D721Med (cell line): ENCODE results near the gene DLST.
A peak's percentile ranks its signal among the peaks of the same experiment; 100 is the strongest.

Experiments
- DNase-seq: peaks from one replicate; pipeline ENCODE4 v3.0.0; 2011; ENCODE audit warnings: low spot score; ENCODE audit not compliant: insufficient read length
- FAIRE-seq: peaks from 2 replicates; lab custom pipeline; 2011; peaks lifted over from hg19 to GRCh38; lab: Jason Lieb, UNC
- TF ChIP-seq, protein P1 (sequence below): IDR thresholded peaks from 2 replicates; pipeline ENCODE4 v1.5.1; 2012; ENCODE audit warnings: mild to moderate bottlenecking, control low read depth; ENCODE audit not compliant: insufficient read depth; ENCODE audit errors: missing control alignments

Gene DLST

DNA sequence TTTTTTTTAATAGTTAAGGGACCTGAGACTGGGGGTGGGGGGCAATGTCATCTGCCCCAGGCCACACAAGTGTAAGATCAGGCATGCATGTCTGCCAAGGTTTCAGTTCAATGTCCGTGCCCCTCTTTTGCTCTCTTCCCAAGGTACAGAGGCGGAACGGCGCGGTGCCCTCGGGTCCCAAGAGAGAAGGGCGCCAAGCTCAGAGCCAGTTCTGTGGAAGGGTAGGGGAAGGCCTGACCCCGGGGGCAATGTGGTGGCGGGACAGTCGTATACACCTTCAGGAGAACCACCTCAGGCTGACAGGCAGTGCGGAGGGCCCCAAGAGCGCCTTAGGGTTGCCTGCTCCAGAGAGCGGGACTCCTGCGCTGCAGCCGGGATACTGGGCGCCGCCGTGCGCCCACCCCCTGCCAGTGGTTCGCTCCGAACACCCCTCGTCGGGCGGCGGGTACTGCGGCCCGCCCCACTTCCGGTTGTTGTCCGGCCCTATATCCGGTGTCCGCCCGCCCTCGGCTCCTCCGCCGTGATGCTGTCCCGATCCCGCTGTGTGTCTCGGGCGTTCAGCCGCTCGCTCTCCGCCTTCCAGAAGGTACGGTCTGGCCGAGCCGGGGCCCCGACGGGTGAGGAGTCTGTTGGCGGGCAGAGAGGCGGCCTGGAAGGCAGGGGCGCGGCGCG is at the start of gene DLST:
Gene DLST, plus strand, starts transcription at position 486 of the 672 bp plus-strand sequence. Its CDS starts 38 bp downstream, at position 524.
- FAIRE-seq, result no peak
- TF ChIP-seq, protein P1, sequence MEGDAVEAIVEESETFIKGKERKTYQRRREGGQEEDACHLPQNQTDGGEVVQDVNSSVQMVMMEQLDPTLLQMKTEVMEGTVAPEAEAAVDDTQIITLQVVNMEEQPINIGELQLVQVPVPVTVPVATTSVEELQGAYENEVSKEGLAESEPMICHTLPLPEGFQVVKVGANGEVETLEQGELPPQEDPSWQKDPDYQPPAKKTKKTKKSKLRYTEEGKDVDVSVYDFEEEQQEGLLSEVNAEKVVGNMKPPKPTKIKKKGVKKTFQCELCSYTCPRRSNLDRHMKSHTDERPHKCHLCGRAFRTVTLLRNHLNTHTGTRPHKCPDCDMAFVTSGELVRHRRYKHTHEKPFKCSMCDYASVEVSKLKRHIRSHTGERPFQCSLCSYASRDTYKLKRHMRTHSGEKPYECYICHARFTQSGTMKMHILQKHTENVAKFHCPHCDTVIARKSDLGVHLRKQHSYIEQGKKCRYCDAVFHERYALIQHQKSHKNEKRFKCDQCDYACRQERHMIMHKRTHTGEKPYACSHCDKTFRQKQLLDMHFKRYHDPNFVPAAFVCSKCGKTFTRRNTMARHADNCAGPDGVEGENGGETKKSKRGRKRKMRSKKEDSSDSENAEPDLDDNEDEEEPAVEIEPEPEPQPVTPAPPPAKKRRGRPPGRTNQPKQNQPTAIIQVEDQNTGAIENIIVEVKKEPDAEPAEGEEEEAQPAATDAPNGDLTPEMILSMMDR, result no peak

DNA sequence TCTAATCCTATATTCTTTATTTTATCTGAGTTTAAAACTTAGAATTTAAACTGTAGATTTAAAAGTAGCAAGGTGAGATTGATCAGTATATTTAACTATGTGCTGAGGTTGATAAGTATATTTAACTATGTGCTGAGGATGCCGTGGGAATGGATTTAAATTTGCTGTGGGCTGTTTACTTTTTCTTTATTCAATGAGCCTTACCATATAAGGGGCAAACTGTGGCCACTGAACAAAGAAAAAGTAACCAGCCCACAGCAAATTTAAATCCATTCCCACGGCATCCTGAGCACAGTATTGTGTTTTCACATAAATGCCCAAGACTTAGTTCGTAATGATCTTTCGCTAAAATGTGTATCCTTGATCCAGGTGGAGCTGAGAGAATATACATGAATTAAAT is 48.9 kb upstream of the DLST start:
- no peak for DNase-seq
- FAIRE-seq, result no peak
- TF ChIP-seq, protein P1, result no peak

More for the DNA sequence above, at the start of gene DLST:
- DNase-seq, result peak; percentile 90

DNA sequence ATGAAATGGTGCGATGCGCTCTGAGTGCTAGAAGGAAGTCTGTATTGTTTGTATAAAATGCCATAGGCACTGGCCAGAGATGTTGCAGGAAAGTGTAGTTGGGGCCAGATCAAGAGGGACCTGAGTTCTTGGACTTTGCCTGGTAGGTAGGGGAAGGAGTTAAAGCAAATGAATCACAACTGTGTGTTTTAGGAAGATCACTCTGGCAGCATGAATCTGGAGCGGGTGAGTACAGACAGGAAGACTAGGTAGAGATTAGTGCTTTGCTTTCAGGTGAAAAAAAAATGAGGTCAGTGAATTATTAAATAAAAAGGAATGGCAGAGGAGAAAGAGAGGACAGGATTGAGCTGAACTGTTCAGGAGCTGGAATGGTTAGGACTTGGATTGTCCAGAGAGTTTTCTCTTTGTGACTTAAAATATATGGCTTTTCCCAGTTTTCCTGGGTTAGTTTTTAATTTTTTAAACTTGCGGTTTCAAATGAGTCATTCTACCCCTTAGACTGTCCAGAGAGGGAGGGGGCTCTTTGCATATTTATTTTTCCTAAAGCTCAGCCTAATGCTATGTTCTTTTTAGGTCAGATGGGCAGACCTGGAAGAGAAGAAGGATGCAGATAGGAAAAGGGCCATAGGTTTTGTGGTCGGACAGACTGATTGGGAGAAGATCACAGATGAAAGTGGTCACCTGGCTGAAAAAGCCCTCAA is 46.9 kb upstream of the DLST start:
- DNase-seq (no peak), FAIRE-seq (no peak)
- TF ChIP-seq, protein P1, result no peak

DNA sequence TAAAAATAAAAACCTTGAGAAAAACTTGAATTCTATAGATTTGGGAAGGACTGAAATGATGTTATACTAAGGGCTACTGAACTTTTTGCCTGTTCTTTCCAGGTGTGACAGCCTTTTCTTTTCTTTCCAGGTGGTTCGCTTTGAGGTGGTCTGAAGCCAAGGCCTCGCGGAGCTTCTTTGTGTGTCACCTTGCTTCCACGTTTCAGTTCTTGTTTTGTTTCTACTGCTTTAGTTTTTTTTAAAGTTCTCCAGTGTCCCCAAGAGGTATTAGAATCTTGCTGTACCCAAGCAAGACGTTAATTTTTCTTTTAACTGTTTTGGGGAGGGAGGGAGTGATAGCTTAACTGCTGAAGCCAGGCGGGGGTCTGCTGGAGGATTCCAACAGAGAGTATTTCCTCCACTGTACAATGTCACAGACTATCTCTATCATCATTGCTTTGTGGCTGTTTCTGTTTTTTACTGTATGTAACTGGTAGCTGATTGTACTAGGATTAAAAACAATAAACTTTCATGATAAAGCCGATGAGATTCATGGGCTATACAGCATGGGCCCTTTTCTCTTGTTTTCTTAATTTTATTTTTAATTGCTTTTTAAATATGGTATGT is 46.0 kb upstream of the DLST start:
- FAIRE-seq (no peak), DNase-seq (no peak)
- TF ChIP-seq, protein P1, result no peak

DNA sequence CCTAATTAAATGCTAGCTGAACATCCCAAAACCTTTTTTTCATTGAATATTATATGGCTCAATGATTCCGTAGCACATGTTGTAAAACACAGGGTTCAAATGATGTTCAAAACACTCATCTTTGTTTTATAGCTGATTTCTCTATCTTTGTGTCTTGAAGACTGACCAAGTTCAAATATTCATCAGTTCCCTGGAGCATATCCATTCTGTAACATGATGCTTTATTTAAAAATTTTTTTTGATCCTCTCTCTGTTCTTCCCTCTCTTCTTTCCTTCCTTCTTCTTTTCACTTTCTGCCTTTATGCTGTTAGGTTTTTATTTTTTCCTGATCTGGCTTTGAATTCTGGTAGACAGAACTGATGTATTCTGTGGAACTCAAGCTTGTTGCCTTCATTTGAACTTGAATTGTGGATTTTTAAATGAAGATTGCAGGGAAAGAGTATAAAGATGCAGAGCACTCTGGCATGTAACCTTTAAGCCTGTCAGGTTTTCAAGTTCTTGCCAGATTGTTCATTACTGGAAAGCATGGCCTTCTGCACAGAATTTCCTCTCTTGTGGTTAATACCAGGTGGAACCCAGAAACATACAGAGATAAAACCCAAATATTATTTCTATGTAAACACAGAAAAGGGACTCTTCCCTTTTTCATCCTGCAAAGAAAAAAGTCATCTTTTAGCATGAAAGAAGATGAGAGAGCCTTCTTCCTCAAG is 45.3 kb upstream of the DLST start:
- no peak for FAIRE-seq
- TF ChIP-seq, protein P1, result no peak
- no peak for DNase-seq

DNA sequence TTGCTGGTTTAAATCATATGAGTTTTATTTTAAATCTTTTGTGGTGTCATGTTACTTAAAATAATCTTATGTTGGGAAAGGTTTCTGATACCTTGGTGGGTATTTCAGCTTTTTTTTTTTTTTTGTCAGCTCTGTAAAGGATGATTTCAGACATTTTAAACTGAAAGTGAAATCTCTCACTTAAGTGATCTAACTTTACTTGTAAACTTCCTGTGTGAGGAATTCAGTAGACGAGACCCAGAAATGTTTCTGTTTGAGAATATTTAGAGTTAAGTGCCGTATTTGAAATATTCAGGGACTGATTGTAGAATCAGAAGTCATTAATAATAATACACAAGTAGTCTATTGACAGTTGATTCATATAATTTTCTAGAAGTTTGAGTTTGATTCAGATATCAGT is 43.5 kb upstream of the DLST start:
- DNase-seq, result no peak
- FAIRE-seq, result no peak
- TF ChIP-seq, protein P1, result no peak
